ENCODE results near the gene IGLL5. TPM values are rescaled to one million over a fixed set of nuclear protein-coding genes. Genes with fewer than 3 reads are reported as not detected.

IGLL5 gene
- total RNA-seq, 1 donor, result not detected

GRCh38 chr22:22858559-22858937 lies 29.1 kb upstream of the IGLL5 start:
- no peak for TF ChIP-seq CTCF (IDR thresholded peaks at IDR 0.05; ENCODE audit: insufficient read depth, low read depth, low read length)
- no peak overlapping the region for H3K4me3 ChIP-seq (ENCODE audit: low read depth, low read length)
- no peak for DNase-seq (ENCODE audit: low read depth)

GRCh38 chr22:22863001-22863400 lies 24.6 kb upstream of the IGLL5 start:
- DNase-seq (ENCODE audit: low read depth), result no peak
- no peak overlapping the region for H3K4me3 ChIP-seq (ENCODE audit: low read depth, low read length)
- TF ChIP-seq CTCF (IDR thresholded peaks at IDR 0.05; ENCODE audit: insufficient read depth, low read depth, low read length), result no peak

- no peak overlapping the region for H3K4me3 ChIP-seq (ENCODE audit: low read depth, low read length)
- no peak for DNase-seq (ENCODE audit: low read depth)
- no peak for TF ChIP-seq CTCF (IDR thresholded peaks at IDR 0.05; ENCODE audit: insufficient read depth, low read depth, low read length)
Observed at GRCh38 chr22:22865311-22866072, 22.1 kb upstream of the IGLL5 start.

- TF ChIP-seq CTCF (IDR thresholded peaks at IDR 0.05; ENCODE audit: insufficient read depth, low read depth, low read length), result no peak
- H3K4me3 ChIP-seq (ENCODE audit: low read depth, low read length), result no peak overlapping the region
- no peak for DNase-seq (ENCODE audit: low read depth)
Observed at GRCh38 chr22:22866381-22867111, 21.1 kb upstream of the IGLL5 start.

- H3K4me3 ChIP-seq (ENCODE audit: low read depth, low read length), result no peak overlapping the region
- no peak for DNase-seq (ENCODE audit: low read depth)
- no peak for TF ChIP-seq CTCF (IDR thresholded peaks at IDR 0.05; ENCODE audit: insufficient read depth, low read depth, low read length)
Observed at GRCh38 chr22:22867996-22868715, 19.5 kb upstream of the IGLL5 start.

GRCh38 chr22:22870577-22871404 lies 16.8 kb upstream of the IGLL5 start:
- TF ChIP-seq CTCF (IDR thresholded peaks at IDR 0.05; ENCODE audit: insufficient read depth, low read depth, low read length), result peak; percentile 11
- DNase-seq (ENCODE audit: low read depth), result no peak
- no peak overlapping the region for H3K4me3 ChIP-seq (ENCODE audit: low read depth, low read length)
